ENCODE results near the gene GPR68.
"Not testable (repeated sequence)": the region's sequence is repeated elsewhere in the genome, so short reads cannot be mapped to it uniquely, and the experiment has no call there.

Gene GPR68

DNA sequence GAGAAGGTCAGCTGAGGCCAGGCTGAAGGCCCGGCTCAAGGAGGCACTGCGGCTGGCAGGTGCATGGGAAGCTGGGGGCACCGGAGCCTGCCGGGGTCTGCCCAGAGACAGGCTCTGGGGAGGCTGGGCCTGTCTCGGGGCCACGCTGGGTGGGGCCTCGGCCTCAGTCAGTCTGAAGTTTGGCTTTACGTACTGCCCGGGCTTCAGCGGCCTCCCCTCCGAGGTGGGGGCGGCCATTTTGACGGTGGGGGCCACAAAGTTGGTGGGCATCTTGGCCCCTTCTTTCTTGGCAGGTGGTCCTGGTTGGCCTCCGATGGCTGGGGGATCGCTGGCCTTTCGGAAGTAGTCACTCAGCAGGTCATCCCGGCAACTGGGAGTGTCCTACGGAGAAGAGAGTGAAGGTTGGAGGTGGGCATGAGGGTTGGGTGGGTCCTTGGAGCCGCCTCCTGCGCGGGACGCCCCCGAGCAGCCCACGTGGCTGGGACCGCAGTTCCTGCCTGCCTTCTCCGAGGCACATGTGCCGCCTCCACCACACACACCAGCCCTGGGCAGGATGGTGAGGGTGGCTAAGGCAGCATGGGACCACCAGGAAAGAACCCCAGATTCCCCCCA lies 28.9 kb upstream of the GPR68 start:
- no peak for DNase-seq (ENCODE audit: low read depth in 2 of 2)

DNA sequence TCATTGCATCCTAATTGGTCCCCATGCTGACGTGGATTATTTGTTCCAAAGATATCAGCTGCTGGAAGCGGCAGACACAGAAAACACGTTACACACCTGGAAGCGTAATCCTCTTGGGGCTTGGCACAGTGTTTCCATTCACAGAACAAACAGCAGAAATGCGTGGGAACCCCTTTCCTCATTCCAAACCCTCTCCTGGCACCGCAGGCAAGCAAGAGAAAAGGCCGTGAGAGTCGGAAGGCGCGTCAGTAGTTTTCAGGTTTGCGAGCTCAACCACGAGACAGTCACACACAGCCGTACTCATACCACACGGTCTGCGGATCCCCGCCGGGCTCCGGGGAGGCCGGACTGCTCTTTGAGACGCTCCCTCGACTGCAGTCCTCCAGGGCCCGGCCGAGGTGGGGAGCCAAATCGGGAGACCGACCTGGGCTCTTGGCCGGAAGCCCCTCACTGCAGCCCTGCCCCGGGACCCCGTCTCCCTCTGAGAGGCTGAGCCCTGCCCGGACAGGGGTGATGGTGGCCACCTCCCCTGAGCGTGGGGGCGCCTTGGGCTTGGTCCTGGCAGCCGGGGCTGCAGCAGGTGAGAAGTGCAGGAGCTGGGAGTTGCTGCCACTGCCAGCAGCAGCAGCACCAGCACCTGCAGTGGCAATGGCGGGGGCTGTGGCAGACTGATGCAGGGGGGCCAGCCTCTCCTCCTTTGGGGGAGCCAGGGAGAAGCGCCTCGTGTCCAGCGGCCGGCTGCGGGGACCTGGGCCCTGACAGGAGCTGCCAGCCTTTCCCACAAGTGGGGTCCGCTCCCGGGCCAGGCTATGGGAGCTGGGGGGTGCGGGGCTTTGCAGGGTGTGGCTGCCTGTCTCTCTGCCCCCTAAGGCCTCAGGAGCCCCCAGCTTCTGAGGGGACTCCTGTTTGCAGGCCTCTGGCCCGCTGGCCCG lies 28.1 kb upstream of the GPR68 start:
- DNase-seq (ENCODE audit: low read depth in 2 of 2) = no peak

DNA sequence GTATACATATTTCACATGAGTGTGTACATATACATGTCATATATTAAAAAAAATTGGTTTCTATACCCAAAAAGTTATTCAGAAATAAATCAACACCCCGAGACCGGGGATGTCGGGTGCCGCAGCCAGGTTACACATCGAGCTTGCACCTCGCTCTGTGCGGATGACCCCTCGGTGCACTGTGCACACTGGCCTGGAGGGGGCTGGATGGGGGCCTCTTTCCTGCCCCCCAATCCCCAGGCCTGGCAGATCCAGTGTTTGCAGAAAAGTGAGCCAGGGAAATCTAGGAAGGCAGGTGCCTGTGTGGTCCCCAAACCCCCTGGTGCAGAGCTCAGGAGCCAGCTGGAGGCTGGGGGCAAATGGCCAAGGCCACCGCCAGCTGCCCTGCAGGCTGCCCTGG lies 27.1 kb upstream of the GPR68 start:
- no peak for DNase-seq (ENCODE audit: low read depth in 2 of 2)

DNA sequence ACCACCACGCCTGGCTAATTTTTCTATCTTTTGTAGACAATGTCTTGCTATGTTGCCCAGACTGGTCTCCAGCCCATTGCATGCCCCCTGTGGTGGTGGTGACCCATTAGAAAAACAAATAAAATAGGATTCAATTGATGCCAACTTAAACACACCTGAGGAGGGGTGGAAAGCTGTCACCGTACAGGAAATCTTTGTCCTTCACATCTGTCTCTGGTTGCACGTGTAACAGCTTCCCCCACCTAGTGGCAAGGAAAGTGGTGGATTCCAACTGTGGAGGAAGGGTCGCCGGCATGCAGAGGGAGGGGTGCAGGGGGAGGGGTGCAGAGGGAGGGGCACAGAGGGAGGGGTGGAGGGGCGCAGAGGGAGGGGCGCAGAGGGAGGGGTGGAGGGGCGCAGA lies 26.1 kb upstream of the GPR68 start:
- no peak for DNase-seq (ENCODE audit: low read depth in 2 of 2)

DNA sequence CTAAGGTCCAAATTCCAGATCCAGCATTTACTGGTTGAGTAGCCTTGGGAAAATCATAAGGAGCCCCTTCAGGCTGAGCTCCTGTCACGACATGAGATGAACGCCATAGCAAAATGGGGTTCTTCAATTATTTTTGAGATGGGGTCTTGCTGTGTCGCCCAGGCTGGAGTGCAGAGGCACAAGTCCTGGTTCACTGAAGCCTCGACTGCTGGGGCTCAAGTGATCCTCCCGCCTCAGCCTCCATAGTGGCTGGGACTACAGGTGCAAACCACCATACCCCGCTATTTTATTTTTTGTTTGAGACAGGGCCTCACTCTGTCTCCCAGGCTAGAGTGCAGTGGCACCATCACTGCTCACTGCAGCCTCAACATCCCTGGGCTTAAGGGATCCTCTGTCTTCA lies 25.7 kb upstream of the GPR68 start:
- DNase-seq (ENCODE audit: low read depth in 2 of 2) = no peak

DNA sequence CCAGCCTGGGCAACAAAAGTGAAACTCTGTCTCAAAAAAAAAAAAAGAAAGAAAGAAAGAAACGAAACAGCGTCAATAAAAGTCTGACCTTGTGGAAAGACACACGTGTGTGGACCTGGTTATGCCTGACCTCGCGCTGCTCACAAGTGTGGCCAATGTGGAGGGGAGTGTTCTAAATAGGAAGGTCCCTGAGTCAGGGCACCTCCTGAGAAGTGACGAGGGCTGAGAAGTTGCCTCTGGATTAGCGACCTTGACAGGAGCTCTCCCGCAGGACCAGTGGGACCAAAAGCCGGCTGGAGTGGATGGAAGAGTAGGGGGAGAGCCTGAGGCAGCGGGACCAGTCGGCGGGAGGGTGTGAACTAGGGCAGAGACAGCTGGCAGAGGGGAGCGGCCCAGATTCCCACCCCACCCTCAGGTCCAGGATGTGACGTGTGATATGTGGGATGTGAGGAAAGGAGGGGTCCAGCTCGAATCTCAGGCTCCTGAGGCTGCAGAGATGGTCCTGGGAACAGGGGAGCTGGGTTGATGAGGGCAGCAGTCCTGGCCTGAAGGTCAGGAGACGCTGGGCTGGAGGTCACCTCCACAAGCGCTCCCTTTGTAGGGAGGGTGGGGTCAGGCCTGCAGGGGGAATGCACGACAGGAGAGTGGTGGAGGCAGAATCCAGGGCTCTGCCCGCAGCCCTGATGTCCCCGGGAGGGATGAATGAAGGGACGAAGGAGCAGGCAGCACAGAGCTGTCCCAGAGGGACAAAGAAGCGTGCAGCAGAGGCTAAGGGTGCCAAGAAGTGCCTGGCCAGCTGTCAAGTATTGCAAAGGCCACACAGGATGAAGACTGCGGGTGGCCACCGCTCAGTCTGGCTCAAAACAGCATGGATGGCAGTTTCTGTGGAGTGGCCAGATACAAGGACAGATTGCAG lies 24.8 kb upstream of the GPR68 start:
- no peak for DNase-seq (ENCODE audit: low read depth in 2 of 2)

DNA sequence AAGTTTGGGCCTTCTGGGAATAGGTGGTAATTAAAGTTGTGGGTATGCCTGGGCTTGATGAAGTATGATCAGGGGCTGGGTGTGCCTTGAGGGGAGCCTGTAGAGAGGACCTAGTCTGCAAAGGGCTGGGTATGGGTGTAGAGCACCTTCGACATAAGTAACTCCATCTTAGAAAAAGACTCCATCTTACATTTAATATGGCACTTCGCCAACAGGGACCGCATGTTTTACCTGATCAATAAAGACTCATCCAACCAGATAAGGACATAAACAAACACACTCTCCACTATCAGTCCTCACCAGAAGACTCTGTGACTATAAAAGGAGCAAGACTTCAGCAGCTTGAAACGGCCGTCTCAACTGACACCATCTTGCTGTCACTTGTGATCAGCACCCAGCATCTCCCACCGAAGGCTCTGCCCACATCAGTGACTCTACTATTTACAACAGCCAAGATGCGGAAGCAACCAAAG lies 23.5 kb upstream of the GPR68 start:
- no peak for DNase-seq (ENCODE audit: low read depth in 2 of 2)

DNA sequence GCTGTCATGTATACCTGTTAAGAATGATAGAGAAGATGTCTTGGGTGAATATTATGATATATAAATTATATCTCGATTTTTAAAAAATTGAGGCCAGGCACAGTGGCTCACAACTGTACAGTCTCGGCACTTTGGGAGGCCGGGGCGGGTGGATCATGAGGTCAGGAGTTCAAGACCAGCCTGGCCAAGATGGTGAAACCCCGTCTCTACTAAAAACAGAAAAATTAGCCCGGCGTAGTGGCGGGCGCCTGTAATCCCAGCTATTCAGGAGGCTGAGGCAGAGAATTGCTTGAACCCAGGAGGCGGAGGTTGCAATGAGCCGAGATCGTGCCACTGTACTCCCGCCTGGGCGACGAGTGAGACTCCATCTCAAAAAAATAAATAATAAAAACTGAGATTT lies 21.8 kb upstream of the GPR68 start:
- not testable (repeated sequence) for DNase-seq (ENCODE audit: low read depth in 2 of 2)

DNA sequence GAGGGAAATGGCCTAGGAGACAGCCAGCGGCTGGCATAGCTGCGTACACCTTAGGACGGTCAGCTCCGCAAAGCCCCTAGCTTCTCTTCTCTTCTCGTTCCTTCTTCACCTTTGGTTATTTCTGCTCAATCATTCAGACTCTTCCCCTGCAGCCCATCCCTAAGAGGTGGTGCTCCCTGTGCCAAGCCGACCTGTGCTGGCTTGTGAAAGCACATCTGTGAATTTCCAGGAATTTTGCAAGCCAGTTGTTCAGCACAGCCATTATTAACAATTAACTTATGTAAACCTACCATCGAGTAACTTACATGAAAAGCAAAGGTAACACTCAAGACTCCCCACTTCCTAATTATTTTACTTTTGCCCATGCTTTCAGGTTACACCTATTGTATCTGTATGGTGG lies 20.9 kb upstream of the GPR68 start:
- no peak for DNase-seq (ENCODE audit: low read depth in 2 of 2)

DNA sequence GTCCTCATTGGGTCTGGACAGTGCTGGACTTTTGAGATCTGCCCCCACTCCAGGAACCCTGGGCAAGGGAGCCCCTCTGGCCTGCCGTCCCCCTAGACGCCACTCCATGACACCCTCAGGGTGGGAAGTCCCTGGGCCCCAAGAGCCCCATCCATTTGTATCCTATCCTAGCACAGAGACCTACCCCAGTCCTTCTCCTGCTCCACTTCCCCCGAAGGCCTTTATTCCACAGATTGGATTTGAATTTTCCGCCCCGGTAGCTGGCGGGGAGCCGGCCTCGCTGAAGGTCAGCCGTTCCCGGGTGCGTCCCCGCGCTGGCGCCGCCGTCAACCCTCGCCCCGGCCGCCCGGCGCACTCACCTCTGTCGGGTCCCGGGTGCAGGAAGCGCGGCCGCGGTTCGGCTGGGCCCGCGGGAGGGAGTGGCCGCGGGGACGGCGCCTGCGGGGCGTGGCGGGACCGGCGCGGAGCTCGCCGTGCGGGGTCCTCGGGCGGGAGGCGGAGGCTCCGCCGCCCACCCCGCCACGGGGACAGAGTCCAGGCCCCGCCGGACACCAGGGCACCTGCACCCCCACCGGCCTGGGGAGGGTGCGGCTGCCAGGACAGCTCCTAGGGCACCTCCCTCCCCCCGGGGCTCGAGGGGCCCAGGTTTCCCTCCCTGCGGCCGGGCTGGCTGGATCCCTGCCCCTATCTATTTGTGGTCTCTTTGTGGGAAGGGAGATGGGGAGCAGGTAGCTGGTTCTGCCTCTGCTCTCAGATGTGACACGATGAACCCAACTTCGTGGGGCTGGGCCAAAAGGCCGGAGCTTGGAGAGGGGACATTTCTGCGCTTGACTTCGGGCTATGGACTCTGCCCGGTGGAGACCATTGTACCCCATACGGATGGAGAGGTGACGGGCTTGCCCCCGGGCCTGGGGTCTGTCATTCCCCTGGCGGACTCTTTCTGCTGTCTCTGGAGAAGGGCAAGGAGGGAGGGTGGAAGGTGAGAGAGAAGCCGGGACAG lies 19.9 kb upstream of the GPR68 start:
- no peak for DNase-seq (ENCODE audit: low read depth in 2 of 2)

DNA sequence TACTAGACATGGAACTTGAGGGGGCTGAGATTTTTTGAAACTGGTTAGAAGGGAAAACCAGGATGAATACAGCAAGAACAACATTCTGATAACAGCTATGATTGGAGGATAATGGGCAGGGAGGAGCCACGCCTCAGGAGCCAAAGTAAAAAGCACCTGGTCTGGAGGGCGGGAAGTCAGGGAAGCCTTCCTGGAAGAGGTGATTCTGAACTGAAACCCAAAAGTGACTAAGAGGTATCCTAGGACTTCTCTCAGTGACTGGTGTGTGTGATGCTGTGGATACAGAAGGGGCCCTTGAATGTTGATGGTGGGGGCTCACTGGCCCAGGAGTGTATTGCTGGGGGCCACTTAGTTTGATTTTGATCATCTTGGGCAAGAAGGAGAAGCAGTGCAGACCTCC lies 18.8 kb upstream of the GPR68 start:
- no peak for DNase-seq (ENCODE audit: low read depth in 2 of 2)

DNA sequence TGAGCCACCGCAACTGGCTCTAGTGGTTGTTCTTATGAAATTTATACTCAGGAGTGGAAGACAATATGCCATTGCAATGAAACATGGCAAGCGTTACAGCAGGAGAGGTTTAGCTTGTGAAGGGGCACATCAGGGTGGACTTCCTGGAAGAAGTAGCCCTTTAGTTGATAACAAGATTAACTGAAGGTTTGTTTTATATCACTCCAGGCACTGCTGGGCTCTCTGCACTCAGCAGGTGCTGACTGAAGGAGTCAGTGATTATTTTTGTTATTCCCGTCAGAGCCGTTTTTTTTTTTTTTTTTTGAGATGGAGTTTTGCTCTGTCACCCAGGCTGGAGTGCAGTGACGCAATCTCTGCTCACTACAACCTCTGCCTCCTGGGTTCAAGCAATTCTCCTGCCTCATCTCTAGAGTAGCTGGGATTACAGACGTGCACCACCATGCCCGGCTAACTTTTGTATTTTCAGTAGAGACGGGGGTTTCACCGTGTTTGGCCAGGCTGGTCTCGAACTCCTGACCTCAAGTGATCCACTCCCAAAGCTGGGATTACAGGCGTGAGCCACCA lies 17.6 kb upstream of the GPR68 start:
- DNase-seq (ENCODE audit: low read depth in 2 of 2) = no peak

DNA sequence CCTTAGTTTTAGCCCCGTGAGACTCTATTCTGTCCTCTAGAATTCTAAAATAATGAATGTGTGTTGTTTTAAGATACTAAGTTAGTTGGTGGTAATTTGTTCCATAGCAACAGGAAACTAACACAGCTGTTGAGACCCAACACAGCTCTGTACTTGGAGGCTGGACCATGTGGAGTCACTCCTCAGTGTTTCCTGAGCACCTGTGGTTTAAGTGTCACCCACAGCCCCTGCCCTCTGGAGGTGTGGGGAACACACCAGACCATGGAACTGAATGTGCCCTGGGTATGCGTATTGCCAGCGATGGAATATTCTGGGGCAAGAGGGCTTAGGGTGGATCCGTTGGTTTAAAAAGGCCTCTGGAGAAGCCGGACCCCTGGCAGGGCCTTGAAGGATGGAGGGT lies 16.6 kb upstream of the GPR68 start:
- no peak for DNase-seq (ENCODE audit: low read depth in 2 of 2)

DNA sequence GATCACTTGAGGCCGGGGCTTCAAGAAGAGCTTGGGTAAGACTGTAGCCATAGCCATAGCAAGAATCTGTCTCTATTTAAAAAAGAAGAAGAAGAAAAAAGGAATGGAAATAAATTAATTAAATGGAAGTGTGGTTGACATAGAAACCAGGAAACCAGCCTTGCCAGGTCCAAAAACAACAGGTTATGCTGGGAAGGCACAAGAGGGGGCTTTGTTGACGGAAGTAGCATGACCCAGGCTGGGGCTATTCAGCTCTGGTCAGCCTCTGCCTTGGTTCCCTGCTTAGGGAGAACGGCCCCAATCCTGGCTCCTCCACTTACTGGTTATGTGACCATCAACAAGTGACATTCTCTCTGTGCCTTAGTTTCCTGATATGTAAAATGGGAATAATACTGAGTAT lies 14.4 kb upstream of the GPR68 start:
- DNase-seq (ENCODE audit: low read depth in 2 of 2) = no peak

DNA sequence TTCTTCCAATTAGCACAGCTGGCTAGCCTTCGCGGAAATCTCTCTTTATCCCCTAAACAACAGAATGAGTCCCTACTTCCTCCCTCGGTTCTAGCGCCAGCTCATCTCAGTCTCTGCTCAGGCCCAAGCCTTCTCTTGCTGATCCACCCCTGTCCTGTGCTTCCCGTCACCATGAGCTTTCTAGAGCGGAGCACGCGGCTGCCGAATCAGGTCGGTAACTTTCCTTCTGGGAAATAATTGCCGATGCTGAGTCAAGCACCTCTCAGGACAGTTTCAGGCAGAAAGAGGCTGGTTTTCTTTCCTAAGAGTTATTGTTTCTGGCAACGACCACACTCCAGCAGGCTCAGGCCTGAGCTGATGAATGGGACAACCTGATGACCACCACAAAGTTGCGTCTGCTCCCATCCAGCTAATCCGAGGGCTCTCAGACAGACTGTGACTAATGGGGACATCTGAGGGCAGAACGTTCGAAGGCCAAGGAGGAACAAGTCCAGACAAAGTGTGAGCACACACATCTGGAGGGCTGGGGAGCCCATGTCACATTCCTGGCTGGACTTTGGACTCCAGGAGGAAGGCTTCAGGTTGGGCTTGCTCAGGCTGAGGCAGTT lies 13.6 kb upstream of the GPR68 start:
- DNase-seq (ENCODE audit: low read depth in 2 of 2) = no peak

DNA sequence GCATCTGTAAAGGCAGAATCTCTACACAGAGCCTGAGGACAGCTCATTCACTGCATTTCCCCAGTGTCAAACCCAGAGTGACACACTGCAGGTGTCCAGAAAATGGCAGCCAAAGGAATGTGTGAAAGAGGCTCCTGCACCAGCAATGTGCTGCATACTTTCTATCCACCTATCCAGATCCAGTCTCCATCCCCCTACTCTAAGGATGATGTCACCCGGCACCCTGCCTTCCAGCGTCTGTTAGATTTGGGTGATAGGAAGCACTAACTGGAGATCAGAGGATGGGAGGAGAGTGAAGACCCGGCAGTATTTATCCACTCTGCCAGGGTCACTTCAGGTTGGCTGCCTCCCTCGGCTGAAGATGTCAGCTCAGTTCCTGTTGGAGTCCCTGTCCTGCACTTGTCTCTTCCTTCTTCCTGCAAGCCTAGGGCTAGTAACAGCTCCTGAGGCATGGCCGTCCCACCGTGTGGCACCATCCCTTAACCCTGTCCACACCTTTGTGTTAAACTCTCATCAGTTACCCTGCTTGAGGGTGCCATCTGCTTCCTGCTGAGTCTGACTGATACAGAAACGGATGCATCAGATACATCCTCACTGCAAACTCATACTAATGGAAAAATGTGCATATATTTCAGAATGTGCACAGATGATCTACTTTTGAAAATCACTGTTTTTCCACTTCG lies 13.0 kb upstream of the GPR68 start:
- DNase-seq (ENCODE audit: low read depth in 2 of 2) = no peak

DNA sequence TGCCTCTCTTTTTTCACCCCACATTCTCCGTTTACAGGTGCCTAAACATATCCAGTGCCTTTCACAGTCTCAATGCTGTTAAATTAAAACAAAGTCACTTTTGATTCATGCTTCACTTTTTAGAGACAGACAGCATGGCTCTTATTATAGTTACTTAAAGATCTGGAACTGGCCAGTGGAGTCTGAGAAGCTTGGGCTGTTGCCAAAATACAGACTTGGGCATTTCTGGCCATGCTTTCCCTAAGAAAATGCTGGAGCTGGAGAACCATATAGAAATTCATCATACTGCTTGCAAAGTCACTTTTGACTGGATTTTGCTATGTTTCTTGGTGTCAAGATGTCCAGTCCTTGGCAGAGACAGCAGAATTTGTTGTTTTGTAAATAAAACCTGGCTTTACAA lies 12.2 kb upstream of the GPR68 start:
- no peak for DNase-seq (ENCODE audit: low read depth in 2 of 2)

DNA sequence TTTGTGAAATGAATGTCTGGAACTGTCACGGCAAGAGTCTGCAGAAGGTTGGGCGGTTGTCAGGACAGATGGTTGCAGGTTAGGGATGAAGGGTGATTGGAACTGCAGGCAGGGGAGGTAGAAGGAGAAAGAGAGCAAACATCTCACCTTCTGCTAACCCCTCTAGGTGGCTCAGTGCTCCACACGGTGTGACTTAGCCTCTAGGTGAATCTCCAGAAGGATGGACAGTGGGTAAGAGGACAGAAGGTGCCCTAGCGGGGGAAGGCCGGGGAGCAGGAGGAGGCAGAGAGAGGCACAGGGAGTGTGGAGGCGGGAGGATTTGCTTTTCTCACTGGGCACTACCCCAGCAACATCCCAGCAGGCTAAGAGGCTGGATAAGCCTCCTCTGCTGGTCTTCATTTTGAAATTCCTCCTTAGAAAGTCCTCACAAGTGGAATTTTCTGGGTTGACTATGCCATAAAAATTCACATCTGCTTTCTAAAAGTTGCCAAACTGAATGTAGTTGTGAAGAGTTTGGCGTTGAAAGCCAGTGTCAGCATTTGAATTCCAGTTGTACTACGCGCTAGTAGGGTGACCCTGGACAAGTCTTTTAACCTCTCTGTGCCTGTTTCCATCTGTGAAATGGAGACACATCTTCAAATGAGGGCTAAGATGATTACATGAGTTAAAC lies 10.7 kb upstream of the GPR68 start:
- no peak for DNase-seq (ENCODE audit: low read depth in 2 of 2)

DNA sequence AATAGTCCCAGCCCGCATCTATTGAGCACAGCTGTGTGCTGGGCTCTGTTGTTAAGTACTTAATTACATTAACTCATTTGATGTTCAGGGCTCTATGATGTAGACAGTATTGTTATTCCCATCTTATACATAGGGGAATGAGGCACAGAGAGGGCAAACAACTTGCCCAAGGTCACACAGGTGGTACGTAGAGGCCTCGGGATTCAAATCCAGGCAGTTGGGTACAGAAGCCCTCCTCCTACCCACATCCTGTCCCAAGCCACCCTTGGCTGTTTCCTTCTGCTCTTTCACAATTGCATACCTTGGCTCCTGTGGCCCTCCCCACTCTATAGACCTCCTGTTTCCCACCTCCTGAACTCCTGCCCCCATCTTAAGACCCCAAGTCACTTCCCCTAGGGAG lies 10.0 kb upstream of the GPR68 start:
- DNase-seq (ENCODE audit: low read depth in 2 of 2) = no peak

Measured in activated CD4-positive, alpha-beta T cell treated with anti-CD3 and anti-CD28 coated beads for 24 hours (primary cell).